GM06990 (cell line): ENCODE measurements around the gene SCAMP1.

ENCODE experiments used
- DNase-seq: peaks from one replicate; pipeline ENCODE4 v3.0.0-alpha.2; 2011; ENCODE audit not compliant: insufficient read length; ENCODE audit errors: extremely low read depth
- H3K27me3 ChIP-seq: replicated peaks from 2 replicates; pipeline ENCODE4 v1.6.0; 2011; ENCODE audit warnings: low read length; ENCODE audit not compliant: control insufficient read depth, insufficient read depth
- H3K36me3 ChIP-seq: 2 replicates; pipeline ENCODE4 v1.5.1; 2011; ENCODE audit warnings: low read length; ENCODE audit not compliant: control insufficient read depth, insufficient read depth
- H3K4me3 ChIP-seq: replicated peaks from 2 replicates; pipeline ENCODE4 v1.5.1; 2011; ENCODE audit warnings: low read depth, mild to moderate bottlenecking, control low read depth, low read length
- TF ChIP-seq, protein P1 (sequence below): IDR thresholded peaks from 2 replicates; pipeline ENCODE4 v1.5.1; 2011; ENCODE audit warnings: low read length, control low read depth, mild to moderate bottlenecking, inconsistent platforms; ENCODE audit not compliant: insufficient read depth, poor library complexity, severe bottlenecking

SCAMP1 gene, protein sequence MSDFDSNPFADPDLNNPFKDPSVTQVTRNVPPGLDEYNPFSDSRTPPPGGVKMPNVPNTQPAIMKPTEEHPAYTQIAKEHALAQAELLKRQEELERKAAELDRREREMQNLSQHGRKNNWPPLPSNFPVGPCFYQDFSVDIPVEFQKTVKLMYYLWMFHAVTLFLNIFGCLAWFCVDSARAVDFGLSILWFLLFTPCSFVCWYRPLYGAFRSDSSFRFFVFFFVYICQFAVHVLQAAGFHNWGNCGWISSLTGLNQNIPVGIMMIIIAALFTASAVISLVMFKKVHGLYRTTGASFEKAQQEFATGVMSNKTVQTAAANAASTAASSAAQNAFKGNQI

DNA sequence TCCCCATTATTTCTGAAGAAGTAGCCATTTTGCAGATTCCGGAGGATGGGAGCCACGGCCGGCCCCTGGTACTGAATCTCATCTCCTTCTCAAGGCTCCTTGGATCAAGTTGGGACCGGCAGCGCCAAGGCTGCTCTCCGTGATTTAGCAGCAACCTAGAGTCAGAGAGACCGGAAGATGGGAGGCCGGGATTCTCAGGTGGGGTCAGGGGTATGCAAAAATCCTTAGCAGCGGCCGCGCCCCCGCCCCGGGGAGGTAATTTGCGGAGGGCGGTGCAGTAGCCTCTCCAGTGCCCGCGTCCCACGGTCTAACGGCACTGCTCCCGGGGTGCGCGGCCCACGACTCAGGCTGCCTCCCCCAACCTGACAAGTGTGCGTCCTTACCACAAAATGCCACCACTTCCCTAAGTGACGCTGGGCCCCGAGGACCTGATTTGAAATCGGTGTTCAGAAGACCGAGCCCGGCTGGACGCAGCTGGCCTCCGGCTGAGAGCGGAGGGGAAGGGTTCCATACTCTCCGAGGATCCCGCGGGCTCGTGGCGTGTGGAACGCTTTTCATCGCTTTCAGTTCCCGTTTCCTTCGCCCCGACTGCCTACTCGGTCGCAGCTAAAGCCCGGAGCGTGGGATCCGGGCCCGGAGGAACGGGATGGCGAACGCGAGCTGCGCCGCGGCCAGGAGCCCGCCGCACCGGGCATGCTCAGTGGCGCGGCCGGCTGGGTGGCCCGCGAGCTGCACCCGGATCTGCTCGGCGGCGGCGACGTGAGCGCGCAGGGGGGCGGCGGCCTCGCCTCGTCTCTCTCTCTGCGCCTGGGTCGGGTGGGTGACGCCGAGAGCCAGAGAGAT is at the start of gene SCAMP1:
Gene SCAMP1 (plus strand): TSS at position 787 of the 843 bp plus-strand sequence. CDS start 55 bp downstream, at position 842.
- TF ChIP-seq, protein P1, sequence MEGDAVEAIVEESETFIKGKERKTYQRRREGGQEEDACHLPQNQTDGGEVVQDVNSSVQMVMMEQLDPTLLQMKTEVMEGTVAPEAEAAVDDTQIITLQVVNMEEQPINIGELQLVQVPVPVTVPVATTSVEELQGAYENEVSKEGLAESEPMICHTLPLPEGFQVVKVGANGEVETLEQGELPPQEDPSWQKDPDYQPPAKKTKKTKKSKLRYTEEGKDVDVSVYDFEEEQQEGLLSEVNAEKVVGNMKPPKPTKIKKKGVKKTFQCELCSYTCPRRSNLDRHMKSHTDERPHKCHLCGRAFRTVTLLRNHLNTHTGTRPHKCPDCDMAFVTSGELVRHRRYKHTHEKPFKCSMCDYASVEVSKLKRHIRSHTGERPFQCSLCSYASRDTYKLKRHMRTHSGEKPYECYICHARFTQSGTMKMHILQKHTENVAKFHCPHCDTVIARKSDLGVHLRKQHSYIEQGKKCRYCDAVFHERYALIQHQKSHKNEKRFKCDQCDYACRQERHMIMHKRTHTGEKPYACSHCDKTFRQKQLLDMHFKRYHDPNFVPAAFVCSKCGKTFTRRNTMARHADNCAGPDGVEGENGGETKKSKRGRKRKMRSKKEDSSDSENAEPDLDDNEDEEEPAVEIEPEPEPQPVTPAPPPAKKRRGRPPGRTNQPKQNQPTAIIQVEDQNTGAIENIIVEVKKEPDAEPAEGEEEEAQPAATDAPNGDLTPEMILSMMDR, result peak; percentile 1
- peak; percentile 99 for DNase-seq
- peak within 1 kb of the TSS; percentile 95 for H3K4me3 ChIP-seq
- peaks cover 3% of the 10 kb centered on the region for H3K36me3 ChIP-seq
- no peaks in the 10 kb centered on the region for H3K27me3 ChIP-seq

DNA sequence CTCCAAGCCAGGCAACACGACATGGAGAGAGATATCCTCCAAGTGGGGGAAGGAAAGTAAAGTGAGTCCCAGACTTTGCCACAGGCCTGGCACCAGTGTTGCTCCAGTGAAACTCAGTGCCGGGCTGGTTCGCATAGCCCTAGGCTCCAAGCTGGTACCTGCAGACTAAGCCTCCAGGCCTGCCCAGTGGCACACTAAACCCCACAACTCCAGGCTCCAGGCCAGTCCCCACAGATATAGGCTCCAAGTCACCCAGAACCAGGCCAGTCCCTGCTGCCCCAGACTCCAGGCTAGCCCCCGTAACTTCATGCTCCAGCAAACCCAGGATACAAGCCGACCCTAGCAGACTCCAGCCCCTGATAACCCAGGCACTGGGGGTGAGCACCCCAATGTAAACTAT is 42.9 kb upstream of the SCAMP1 start:
- TF ChIP-seq, protein P1, result no peak
- no peak for DNase-seq
- H3K27me3 ChIP-seq, result no peaks in the 10 kb centered on the region
- no peak overlapping the region for H3K4me3 ChIP-seq
- no peaks in the 10 kb centered on the region for H3K36me3 ChIP-seq

DNA sequence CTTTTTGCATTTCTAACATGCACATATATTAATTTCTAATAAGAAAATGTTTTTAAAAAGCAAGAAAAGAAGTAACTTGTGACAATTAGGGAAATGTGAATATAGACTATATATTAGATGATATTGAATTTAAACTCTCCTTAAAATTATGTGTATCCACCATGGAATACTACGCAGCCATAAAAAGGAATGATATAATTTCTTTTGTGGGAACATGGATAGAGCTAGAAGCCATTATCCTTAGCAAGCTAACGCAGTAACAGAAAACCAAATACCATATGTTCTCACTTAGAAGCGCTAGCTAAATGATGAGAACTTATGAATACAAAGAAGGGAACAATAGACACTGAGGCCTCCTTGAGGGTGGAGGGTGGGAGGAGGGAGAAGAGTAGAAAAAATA is 42.1 kb upstream of the SCAMP1 start:
- TF ChIP-seq, protein P1, result no peak

DNA sequence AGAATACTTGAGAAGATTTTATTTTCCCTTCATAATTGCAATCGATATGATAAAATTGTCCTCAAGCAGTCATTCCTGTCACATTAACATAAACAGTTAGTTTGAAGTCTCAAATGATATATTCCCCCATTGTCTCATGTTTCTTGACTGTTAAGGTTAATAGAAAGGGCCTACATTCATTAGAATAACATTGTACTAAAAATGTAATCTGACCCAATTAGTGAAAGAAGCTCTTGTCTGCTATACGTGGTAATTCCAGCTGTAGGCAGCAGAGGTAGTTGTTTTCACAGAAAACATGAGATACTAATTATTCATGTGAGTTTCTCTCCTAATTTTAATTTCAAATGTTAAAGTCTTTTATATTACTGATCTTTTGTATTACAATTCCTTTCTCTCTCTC is 40.0 kb upstream of the SCAMP1 start:
- no peak for DNase-seq
- H3K4me3 ChIP-seq, result no peak overlapping the region
- no peaks in the 10 kb centered on the region for H3K27me3 ChIP-seq
- TF ChIP-seq, protein P1, result peak; percentile 54
- H3K36me3 ChIP-seq, result no peaks in the 10 kb centered on the region

More for the DNA sequence above, 42.1 kb upstream of the SCAMP1 start:
- no peak for DNase-seq
- Histone ChIP-seq H3K27me3 (no peaks in the 10 kb centered on the region), H3K36me3 (no peaks in the 10 kb centered on the region), H3K4me3 (no peak overlapping the region)

DNA sequence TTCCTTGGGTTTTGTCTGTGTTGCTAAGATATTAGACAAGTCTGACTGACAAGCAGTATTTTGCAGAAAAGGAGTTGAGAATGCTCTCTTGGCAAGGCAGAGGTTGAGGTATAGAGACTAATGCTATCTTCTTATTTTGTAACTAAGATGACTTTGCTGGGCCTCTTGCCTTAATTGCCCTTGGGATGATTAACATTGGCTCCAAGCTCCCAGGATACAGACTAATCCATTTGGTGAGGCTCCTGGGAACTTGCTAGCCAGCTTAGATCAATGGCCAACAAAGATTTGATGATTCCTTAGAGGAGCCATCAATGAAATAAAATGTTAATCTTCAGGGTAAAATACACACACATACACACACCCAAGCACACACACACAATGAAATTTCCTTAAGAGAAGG is 37.2 kb upstream of the SCAMP1 start:
- H3K36me3 ChIP-seq, result no peaks in the 10 kb centered on the region
- DNase-seq, result no peak
- H3K4me3 ChIP-seq, result no peak overlapping the region
- TF ChIP-seq, protein P1, result no peak
- H3K27me3 ChIP-seq, result no peaks in the 10 kb centered on the region
